ENCODE results near the gene PCP4L1.
"Not testable (repeated sequence)": the region's sequence is repeated elsewhere in the genome, so short reads cannot be mapped to it uniquely, and the experiment has no call there.

The PCP4L1 gene

GRCh38 chr1:161313554-161314200 lies 55.1 kb downstream of the PCP4L1 start:
- no peak for TF ChIP-seq ZFX (IDR thresholded peaks at IDR 0.05)
- TF ChIP-seq CTCF (conservative IDR thresholded peaks at IDR 0.05), result no peak
- peak overlapping the region; percentile 85 for H3K27ac ChIP-seq

GRCh38 chr1:161314201-161314981 lies 55.8 kb downstream of the PCP4L1 start, which contains the start of gene SDHC:
TSS of gene SDHC (plus strand) at chr1:161314381. CDS start at chr1:161314406, 25 bp downstream.
- H3K27ac ChIP-seq, result peak within 1 kb of the TSS; percentile 85
- peak; percentile 25; the same call in 1 of the 2 replicates for TF ChIP-seq ZFX (IDR thresholded peaks at IDR 0.05)
- no peak; the same call in 1 of the 2 replicates for TF ChIP-seq CTCF (conservative IDR thresholded peaks at IDR 0.05)

GRCh38 chr1:161315841-161316674 lies 57.5 kb downstream of the PCP4L1 start:
- H3K27ac ChIP-seq, result not testable (repeated sequence)

GRCh38 chr1:161324020-161324419 lies 65.5 kb downstream of the PCP4L1 start:
- no peak for TF ChIP-seq CTCF (conservative IDR thresholded peaks at IDR 0.05)
- TF ChIP-seq ZFX (IDR thresholded peaks at IDR 0.05), result no peak
- H3K27ac ChIP-seq, result no peak overlapping the region

- no peak for TF ChIP-seq ZFX (IDR thresholded peaks at IDR 0.05)
- TF ChIP-seq CTCF (conservative IDR thresholded peaks at IDR 0.05), result no peak
- no peak overlapping the region for H3K27ac ChIP-seq
These were observed 71.8 kb downstream of the PCP4L1 start for GRCh38 chr1:161330346-161330745.

GRCh38 chr1:161333166-161333565 lies 74.6 kb downstream of the PCP4L1 start:
- H3K27ac ChIP-seq, result no peak overlapping the region
- TF ChIP-seq CTCF (conservative IDR thresholded peaks at IDR 0.05) (no peak), ZFX (IDR thresholded peaks at IDR 0.05) (no peak)

Measured in C4-2B (cell line).